ENCODE results near the gene SYT2. TPM values are rescaled to one million over a fixed set of nuclear protein-coding genes. Genes with fewer than 3 reads are reported as not detected.
A peak's percentile ranks its signal among the peaks of the same experiment; 100 is the strongest.

Gene SYT2
- total and polyA plus RNA-seq, 2 of the 13 experiments (the other 11 are each of a cell fraction or from before 2014, with no cell fraction given): not detected

GRCh38 chr1:202589190-202589930 lies 120.9 kb downstream of the SYT2 start (continued):
- no peak for TF ChIP-seq ZBTB40 (IDR thresholded peaks at IDR 0.05)
- TF ChIP-seq ZBTB40 (CRISPR knock-in tag; IDR thresholded peaks at IDR 0.05): no peak
- TF ChIP-seq ZBTB21 (CRISPR knock-in tag; IDR thresholded peaks at IDR 0.05): peak; percentile 17; the same call in 1 of the 2 replicates
- TF ChIP-seq, protein P1, sequence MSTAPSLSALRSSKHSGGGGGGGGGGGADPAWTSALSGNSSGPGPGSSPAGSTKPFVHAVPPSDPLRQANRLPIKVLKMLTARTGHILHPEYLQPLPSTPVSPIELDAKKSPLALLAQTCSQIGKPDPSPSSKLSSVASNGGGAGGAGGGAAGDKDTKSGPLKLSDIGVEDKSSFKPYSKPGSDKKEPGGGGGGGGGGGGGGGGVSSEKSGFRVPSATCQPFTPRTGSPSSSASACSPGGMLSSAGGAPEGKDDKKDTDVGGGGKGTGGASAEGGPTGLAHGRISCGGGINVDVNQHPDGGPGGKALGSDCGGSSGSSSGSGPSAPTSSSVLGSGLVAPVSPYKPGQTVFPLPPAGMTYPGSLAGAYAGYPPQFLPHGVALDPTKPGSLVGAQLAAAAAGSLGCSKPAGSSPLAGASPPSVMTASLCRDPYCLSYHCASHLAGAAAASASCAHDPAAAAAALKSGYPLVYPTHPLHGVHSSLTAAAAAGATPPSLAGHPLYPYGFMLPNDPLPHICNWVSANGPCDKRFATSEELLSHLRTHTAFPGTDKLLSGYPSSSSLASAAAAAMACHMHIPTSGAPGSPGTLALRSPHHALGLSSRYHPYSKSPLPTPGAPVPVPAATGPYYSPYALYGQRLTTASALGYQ (CRISPR knock-in tag; IDR thresholded peaks at IDR 0.05): no peak
- no peak for TF ChIP-seq MBD4 (IDR thresholded peaks at IDR 0.05; ENCODE audit: borderline replicate concordance, low read length)
- no peak for TF ChIP-seq ZC3H4 (CRISPR knock-in tag; IDR thresholded peaks at IDR 0.05; ENCODE audit: borderline replicate concordance)
- TF ChIP-seq NFIC (IDR thresholded peaks at IDR 0.05; ENCODE audit: low read length): no peak
- no peak for TF ChIP-seq SATB2 (CRISPR knock-in tag; IDR thresholded peaks at IDR 0.05)
- TF ChIP-seq ZNF761 (CRISPR knock-in tag; conservative IDR thresholded peaks at IDR 0.05): no peak
- no peak for TF ChIP-seq ZNF746 (CRISPR knock-in tag; IDR thresholded peaks at IDR 0.05)
- no peak for TF ChIP-seq ZNF564 (CRISPR knock-in tag; IDR thresholded peaks at IDR 0.05)
- TF ChIP-seq, protein P2, sequence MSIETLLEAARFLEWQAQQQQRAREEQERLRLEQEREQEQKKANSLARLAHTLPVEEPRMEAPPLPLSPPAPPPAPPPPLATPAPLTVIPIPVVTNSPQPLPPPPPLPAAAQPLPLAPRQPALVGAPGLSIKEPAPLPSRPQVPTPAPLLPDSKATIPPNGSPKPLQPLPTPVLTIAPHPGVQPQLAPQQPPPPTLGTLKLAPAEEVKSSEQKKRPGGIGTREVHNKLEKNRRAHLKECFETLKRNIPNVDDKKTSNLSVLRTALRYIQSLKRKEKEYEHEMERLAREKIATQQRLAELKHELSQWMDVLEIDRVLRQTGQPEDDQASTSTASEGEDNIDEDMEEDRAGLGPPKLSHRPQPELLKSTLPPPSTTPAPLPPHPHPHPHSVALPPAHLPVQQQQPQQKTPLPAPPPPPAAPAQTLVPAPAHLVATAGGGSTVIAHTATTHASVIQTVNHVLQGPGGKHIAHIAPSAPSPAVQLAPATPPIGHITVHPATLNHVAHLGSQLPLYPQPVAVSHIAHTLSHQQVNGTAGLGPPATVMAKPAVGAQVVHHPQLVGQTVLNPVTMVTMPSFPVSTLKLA (IDR thresholded peaks at IDR 0.05): no peak
- TF ChIP-seq ZNF234 (CRISPR knock-in tag; conservative IDR thresholded peaks at IDR 0.05): no peak
- TF ChIP-seq SAFB2 (CRISPR knock-in tag; IDR thresholded peaks at IDR 0.05; ENCODE audit: borderline replicate concordance, low read depth): no peak
- TF ChIP-seq BCLAF1 (IDR thresholded peaks at IDR 0.05): no peak
